Liver (tissue), 9 donors: Measurements from ENCODE around the gene RAE1. TPM values are rescaled to one million over a fixed set of nuclear protein-coding genes. Genes with fewer than 3 reads are reported as not detected.

Experiments
- DNase-seq: peaks from one replicate; pipeline ENCODE4 v3.0.0-alpha.2; 2017; ENCODE audit warnings: low spot score
- H3K27ac ChIP-seq, 2 donors: one replicate each; pipeline ENCODE4 v1.7.0; 2013; ENCODE audit warnings: inconsistent platforms in 2 of 2, low read length in 2 of 2, control low read depth in 1 of 2, low read depth in 1 of 2, mild to moderate bottlenecking in 1 of 2
- H3K27me3 ChIP-seq, 4 donors: one replicate each; pipeline versions ENCODE4 v1.6.1 to v1.7.0; 2013; ENCODE audit warnings: low read length in 3 of 4, inconsistent platforms in 1 of 4, mild to moderate bottlenecking in 1 of 4, moderate library complexity in 1 of 4; ENCODE audit not compliant: control insufficient read depth in 4 of 4, insufficient read depth in 4 of 4
- H3K36me3 ChIP-seq, 4 donors: one replicate each; pipeline versions ENCODE4 v1.6.1 to v1.7.0; 2013; ENCODE audit warnings: low read length in 3 of 4, mild to moderate bottlenecking in 3 of 4, low read depth in 1 of 4, moderate library complexity in 1 of 4; ENCODE audit not compliant: control insufficient read depth in 4 of 4, insufficient read depth in 3 of 4
- H3K4me1 ChIP-seq, 4 donors: one replicate each; pipeline versions ENCODE4 v1.6.1 to v1.7.0; 2013; ENCODE audit warnings: low read length in 3 of 4, mild to moderate bottlenecking in 3 of 4, moderate library complexity in 1 of 4; ENCODE audit not compliant: control insufficient read depth in 4 of 4, insufficient read depth in 4 of 4
- H3K4me3 ChIP-seq, 3 donors: one replicate each; pipeline versions ENCODE4 v1.6.1 to v1.7.0; 2013; ENCODE audit warnings: low read length in 3 of 3, control low read depth in 1 of 3, low read depth in 1 of 3, mild to moderate bottlenecking in 1 of 3
- H3K9ac ChIP-seq, 2 donors: one replicate each; pipeline ENCODE4 v1.7.0; 2013; ENCODE audit warnings: low read length in 2 of 2, mild to moderate bottlenecking in 2 of 2, moderate library complexity in 2 of 2, control low read depth in 1 of 2, low read depth in 1 of 2
- H3K9me3 ChIP-seq, 4 donors: one replicate each; pipeline versions ENCODE4 v1.6.1 to v1.7.0; 2013; ENCODE audit warnings: low read length in 3 of 4; ENCODE audit not compliant: control insufficient read depth in 4 of 4
- EGR1 ChIP-seq, 2 donors: IDR thresholded peaks; 2 replicates each; pipeline ENCODE4 v1.6.1; 2016 to 2018; ENCODE audit warnings: antibody characterized with exemption in 2 of 2, low read depth in 2 of 2
- FOXA1 ChIP-seq: IDR thresholded peaks from 2 replicates; pipeline ENCODE4 v1.6.1; 2016; ENCODE audit warnings: antibody characterized with exemption
- GABPA ChIP-seq, 2 donors: IDR thresholded peaks in 1 of 2; conservative IDR thresholded peaks in 1 of 2; 2 replicates each; pipeline ENCODE4 v1.6.1; 2016; ENCODE audit warnings: antibody characterized with exemption in 2 of 2, mild to moderate bottlenecking in 1 of 2, moderate library complexity in 1 of 2
- HNF4A ChIP-seq, 2 donors: conservative IDR thresholded peaks; 2 replicates each; pipeline ENCODE4 v1.6.1; 2016; ENCODE audit warnings: antibody characterized with exemption in 2 of 2, mild to moderate bottlenecking in 2 of 2
- HNF4G ChIP-seq: IDR thresholded peaks from 2 replicates; pipeline ENCODE4 v1.6.1; 2016; ENCODE audit warnings: antibody characterized with exemption
- NR2F2 ChIP-seq: IDR thresholded peaks from 2 replicates; pipeline ENCODE4 v1.6.1; 2016; ENCODE audit warnings: antibody characterized with exemption
- RAD21 ChIP-seq, 2 donors: IDR thresholded peaks; 2 replicates each; pipeline ENCODE4 v1.6.1; 2016; ENCODE audit warnings: antibody characterized with exemption in 2 of 2, mild to moderate bottlenecking in 2 of 2
- SP1 ChIP-seq: IDR thresholded peaks from 2 replicates; pipeline ENCODE4 v1.6.1; 2018; ENCODE audit warnings: antibody characterized with exemption, mild to moderate bottlenecking
- TAF1 ChIP-seq: conservative IDR thresholded peaks from 2 replicates; pipeline ENCODE4 v1.6.1; 2016; ENCODE audit warnings: antibody characterized with exemption, mild to moderate bottlenecking
- WGBS: extraction: QIAGEN DNeasy Blood & Tissue Kit; methylation state at CpG from one replicate; pipeline ENCODE4 v1.1.7; 2013; 5-methylcytosine and 5-hydroxymethylcytosine counted together
- polyA plus RNA-seq, 2 donors: library from polyadenylated mRNA; stranded (reverse) in 1 of 2; unstranded in 1 of 2; fragments of 200-250 nt in 1 of 2; fragments of >200 nt in 1 of 2; fragmentation: Nextera tagmentation in 1 of 2; extraction: Ambion mirVana in 1 of 2; gene quantifications; one replicate each; pipeline versions ENCODE4 v1.2.1 to v1.2.3, GENCODE V29; 2013 to 2015
- total RNA-seq, 2 donors: library from RNA; depleted of rRNA; stranded (reverse); fragments of >200 nt; gene quantifications; one replicate each; pipeline ENCODE4 v1.2.3, GENCODE V29; 2014
- TF ChIP-seq, protein P1 (sequence below): IDR thresholded peaks from 2 replicates; pipeline ENCODE4 v1.6.1; 2016; ENCODE audit warnings: antibody characterized with exemption
- TF ChIP-seq, protein P2 (sequence below): IDR thresholded peaks from 2 replicates; pipeline ENCODE4 v1.6.1; 2016; ENCODE audit warnings: antibody characterized with exemption
- TF ChIP-seq, protein P3 (sequence below): IDR thresholded peaks from 2 replicates; pipeline ENCODE4 v1.6.1; 2016; ENCODE audit warnings: antibody characterized with exemption, mild to moderate bottlenecking
- TF ChIP-seq, protein P4 (sequence below): fragments of 150-350 bp; IDR thresholded peaks from 2 replicates; pipeline ENCODE4 v1.5.1; 2017; ENCODE audit warnings: improper control_type of control experiment, low read depth, low read length; ENCODE audit not compliant: missing input control
- TF ChIP-seq, protein P5 (sequence below): IDR thresholded peaks from 2 replicates; pipeline ENCODE4 v1.6.1; 2016; ENCODE audit warnings: antibody characterized with exemption
- donor health status: healthy.
- donor health status: healthy.
- donor health status: healthy.
- donor health status: healthy.
- donor health status: healthy.

The RAE1 gene
- total and polyA plus RNA-seq, 4 donors, result 10.0 to 15.5 (median 13.5) TPM

DNA sequence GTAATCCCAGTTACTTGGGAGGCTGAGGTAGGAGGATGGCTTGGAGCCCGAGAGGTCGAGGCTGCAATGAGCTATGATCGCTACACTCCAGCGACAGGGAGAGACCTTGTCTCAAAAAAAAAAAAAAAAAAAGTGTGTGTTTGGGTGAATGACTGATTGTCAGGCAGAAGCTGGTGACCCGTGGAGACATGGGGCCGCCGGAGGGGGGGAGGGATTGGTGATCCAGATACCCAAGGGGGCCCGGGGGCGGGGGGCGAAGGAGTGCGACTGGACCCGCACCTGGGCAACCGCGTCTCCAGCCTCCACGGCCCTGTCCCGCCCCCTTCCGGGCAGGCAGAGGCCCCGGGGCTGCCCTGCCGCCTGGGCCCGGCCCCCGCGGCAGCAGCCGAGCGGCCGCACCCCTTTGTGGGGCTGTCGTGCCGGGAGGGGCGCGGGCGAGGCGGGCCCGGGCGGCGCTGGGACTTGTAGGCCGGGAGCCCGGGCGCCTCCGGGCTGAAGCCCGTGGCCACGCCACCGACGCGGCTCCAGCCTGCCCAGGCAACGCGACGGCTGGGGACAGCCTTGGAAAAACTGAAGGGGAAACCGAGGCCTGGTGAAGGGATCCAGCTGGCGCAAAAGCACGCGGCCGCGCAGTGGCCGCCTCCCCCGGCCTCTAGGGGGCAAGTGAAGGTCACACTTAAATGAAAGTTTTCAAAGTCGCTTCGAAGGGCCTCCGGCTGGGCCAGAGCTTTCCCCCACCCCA lies 38.1 kb downstream of the RAE1 start (continued):
- TF ChIP-seq RAD21 (IDR thresholded peaks at IDR 0.05), result peak in 1 of 2 donors; percentile 19
- TF ChIP-seq, protein P1, sequence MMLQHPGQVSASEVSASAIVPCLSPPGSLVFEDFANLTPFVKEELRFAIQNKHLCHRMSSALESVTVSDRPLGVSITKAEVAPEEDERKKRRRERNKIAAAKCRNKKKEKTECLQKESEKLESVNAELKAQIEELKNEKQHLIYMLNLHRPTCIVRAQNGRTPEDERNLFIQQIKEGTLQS, result no peak

DNA sequence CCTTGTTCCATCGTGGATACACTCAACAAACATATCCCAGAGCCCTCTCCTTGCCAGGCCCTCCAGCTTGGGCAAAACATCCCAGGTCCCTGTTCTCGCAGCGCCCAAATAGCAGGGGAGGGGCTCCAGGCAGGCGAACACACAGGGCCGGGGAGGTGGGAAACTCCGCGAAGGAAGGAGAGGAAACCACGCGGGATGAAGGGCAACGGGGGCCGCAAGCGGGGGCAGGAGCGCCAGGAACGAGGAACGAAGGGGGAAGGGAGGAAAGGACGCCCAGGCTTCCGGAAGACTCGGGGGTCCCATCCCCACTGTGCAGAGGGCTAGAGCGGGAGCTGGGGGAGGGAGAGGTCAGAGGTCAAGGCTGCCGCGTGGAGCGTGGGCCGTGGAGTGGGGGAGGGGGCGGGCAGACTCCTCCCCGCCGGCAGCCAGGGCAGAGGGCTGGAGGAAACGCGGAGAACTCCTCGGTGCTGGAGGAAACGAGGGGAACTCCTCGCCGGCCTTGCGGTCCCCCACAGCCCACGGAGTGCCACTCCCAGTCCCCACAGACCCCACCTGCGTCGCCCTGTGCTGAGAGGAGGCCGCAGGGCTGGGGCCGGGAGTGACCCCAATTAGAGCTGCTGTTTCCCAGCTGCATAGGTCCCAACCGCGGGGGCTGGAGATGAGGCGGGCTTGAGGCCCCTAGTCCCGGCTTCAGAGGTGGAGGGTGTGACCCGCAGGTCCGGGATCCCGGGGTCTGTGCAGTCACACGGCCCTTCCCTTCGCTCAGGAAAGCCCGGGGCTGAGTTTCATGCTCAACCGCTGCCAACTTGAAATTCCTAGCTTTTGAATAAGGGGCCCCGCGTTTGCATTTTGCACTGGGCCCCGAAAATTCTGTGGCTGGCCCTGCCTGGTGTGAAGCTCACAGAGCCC lies 38.9 kb downstream of the RAE1 start:
- TF ChIP-seq, protein P2, sequence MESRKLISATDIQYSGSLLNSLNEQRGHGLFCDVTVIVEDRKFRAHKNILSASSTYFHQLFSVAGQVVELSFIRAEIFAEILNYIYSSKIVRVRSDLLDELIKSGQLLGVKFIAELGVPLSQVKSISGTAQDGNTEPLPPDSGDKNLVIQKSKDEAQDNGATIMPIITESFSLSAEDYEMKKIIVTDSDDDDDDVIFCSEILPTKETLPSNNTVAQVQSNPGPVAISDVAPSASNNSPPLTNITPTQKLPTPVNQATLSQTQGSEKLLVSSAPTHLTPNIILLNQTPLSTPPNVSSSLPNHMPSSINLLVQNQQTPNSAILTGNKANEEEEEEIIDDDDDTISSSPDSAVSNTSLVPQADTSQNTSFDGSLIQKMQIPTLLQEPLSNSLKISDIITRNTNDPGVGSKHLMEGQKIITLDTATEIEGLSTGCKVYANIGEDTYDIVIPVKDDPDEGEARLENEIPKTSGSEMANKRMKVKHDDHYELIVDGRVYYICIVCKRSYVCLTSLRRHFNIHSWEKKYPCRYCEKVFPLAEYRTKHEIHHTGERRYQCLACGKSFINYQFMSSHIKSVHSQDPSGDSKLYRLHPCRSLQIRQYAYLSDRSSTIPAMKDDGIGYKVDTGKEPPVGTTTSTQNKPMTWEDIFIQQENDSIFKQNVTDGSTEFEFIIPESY, result no peak
- TF ChIP-seq HNF4A (conservative IDR thresholded peaks at IDR 0.05), result no peak
- peak; percentile 11 for TF ChIP-seq NR2F2
- H3K4me3 ChIP-seq, result peak overlapping the region in 1 of 3 donors; percentile 44
- no peaks in the 10 kb centered on the region for H3K27me3 ChIP-seq
- H3K9me3 ChIP-seq, result no peaks in the 10 kb centered on the region
- peak overlapping the region in 1 of 2 donors; percentile 48 for H3K27ac ChIP-seq
- H3K4me1 ChIP-seq, result peaks cover 5 to 22% (median 15%) of the 10 kb centered on the region in 4 donors
- no peak overlapping the region for H3K9ac ChIP-seq
- peaks cover 0 to 6% (median 4%) of the 10 kb centered on the region in 4 donors for H3K36me3 ChIP-seq
- peak; percentile 64 for DNase-seq
- WGBS, result 50% methylated on average over 52 of the region's 52 CpGs

DNA sequence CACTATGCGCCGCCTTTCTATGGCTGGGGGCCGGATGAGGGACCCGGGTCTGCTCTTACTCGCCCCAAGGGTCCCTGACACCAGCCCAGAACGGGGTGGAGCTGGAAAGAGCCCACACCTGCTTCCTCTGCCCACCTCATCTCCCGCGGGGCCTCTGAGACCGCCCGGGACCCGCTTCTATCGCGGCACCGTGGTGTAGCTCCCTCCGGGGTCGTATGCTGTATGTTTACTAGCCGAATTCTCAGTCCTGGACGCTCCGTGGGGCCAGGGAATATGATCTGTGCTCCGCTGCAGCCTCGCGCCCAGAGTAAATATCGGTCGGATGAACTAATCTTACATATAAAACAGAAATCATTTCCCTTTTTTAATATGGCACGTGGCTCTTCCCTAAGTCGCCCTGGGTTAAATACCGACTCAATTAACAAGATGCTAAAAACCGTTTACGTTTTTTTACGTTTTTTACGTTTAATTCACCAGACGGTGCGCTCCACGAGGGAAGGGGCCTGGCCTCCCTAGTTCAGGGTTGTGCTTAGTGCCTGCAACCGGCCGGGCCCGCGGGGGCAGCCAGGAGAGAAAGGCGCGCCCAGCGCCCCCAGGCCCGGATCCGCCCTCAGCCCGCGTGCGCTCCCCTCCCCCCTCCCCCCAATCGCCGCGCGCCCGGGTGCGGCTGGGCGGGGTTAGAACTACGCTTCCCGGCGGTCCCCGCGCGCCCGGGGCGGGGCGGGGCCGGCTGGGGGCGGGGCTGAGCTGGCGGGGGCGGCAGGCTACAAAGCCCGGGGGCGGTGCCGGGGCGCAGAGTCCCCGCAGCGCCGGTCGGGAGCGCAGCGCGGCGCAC lies 39.8 kb downstream of the RAE1 start, which contains the start of gene RBM38:
TSS of gene RBM38 (plus strand) at position 793 of the 835 bp plus-strand sequence. CDS start 186 bp downstream, outside the sequence.
- peak; percentile 94 for DNase-seq
- H3K27ac ChIP-seq, result peak within 1 kb of the TSS in 1 of 2 donors; percentile 48
- WGBS, result 28% methylated on average over 78 of the region's 78 CpGs
- peak within 1 kb of the TSS; percentile 62 to 86 (median 77) for H3K4me3 ChIP-seq
- no peaks in the 10 kb centered on the region for H3K27me3 ChIP-seq
- no peaks in the 10 kb centered on the region for H3K9me3 ChIP-seq
- H3K4me1 ChIP-seq, result peaks cover 5 to 23% (median 15%) of the 10 kb centered on the region in 4 donors
- H3K9ac ChIP-seq, result peak within 1 kb of the TSS in 1 of 2 donors; percentile 52
- H3K36me3 ChIP-seq, result peaks cover 0 to 8% (median 5%) of the 10 kb centered on the region in 4 donors
- TF ChIP-seq FOXA1 (no peak), RAD21 (IDR thresholded peaks at IDR 0.05) (no peak), EGR1 (IDR thresholded peaks at IDR 0.05; ENCODE audit: low read depth in 2 of 2) (no peak), SP1 (no peak), TAF1 (no peak), HNF4G (no peak), GABPA (IDR thresholded peaks at IDR 0.05 in 1 of 2, conservative IDR thresholded peaks at IDR 0.05 in 1 of 2) (no peak)
- TF ChIP-seq, protein P3, sequence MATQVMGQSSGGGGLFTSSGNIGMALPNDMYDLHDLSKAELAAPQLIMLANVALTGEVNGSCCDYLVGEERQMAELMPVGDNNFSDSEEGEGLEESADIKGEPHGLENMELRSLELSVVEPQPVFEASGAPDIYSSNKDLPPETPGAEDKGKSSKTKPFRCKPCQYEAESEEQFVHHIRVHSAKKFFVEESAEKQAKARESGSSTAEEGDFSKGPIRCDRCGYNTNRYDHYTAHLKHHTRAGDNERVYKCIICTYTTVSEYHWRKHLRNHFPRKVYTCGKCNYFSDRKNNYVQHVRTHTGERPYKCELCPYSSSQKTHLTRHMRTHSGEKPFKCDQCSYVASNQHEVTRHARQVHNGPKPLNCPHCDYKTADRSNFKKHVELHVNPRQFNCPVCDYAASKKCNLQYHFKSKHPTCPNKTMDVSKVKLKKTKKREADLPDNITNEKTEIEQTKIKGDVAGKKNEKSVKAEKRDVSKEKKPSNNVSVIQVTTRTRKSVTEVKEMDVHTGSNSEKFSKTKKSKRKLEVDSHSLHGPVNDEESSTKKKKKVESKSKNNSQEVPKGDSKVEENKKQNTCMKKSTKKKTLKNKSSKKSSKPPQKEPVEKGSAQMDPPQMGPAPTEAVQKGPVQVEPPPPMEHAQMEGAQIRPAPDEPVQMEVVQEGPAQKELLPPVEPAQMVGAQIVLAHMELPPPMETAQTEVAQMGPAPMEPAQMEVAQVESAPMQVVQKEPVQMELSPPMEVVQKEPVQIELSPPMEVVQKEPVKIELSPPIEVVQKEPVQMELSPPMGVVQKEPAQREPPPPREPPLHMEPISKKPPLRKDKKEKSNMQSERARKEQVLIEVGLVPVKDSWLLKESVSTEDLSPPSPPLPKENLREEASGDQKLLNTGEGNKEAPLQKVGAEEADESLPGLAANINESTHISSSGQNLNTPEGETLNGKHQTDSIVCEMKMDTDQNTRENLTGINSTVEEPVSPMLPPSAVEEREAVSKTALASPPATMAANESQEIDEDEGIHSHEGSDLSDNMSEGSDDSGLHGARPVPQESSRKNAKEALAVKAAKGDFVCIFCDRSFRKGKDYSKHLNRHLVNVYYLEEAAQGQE, result no peak
- TF ChIP-seq, protein P2, result no peak
- TF ChIP-seq, protein P1, result no peak
- TF ChIP-seq, protein P4, sequence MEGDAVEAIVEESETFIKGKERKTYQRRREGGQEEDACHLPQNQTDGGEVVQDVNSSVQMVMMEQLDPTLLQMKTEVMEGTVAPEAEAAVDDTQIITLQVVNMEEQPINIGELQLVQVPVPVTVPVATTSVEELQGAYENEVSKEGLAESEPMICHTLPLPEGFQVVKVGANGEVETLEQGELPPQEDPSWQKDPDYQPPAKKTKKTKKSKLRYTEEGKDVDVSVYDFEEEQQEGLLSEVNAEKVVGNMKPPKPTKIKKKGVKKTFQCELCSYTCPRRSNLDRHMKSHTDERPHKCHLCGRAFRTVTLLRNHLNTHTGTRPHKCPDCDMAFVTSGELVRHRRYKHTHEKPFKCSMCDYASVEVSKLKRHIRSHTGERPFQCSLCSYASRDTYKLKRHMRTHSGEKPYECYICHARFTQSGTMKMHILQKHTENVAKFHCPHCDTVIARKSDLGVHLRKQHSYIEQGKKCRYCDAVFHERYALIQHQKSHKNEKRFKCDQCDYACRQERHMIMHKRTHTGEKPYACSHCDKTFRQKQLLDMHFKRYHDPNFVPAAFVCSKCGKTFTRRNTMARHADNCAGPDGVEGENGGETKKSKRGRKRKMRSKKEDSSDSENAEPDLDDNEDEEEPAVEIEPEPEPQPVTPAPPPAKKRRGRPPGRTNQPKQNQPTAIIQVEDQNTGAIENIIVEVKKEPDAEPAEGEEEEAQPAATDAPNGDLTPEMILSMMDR, result no peak
- TF ChIP-seq, protein P5, sequence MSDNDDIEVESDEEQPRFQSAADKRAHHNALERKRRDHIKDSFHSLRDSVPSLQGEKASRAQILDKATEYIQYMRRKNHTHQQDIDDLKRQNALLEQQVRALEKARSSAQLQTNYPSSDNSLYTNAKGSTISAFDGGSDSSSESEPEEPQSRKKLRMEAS, result no peak
